Left renal cortex interstitium (tissue), 4 donors: ENCODE measurements around the gene AHNAK. TPM values are rescaled to one million over a fixed set of nuclear protein-coding genes. Genes with fewer than 3 reads are reported as not detected.
"Not testable (repeated sequence)": the region's sequence is repeated elsewhere in the genome, so short reads cannot be mapped to it uniquely, and the experiment has no call there.

Source experiments
- DNase-seq, 4 donors: peaks; one replicate each; pipeline ENCODE4 v3.0.0-alpha.2; 2013; ENCODE audit warnings: low read depth in 4 of 4, low spot score in 2 of 4, missing footprints in 1 of 4
- polyA plus RNA-seq, 4 donors: library from polyadenylated mRNA; unstranded; fragments of 120-200 nt; gene quantifications; one replicate each; pipeline ENCODE4 v1.2.1, GENCODE V29; 2013; ENCODE audit not compliant: insufficient read length in 4 of 4

AHNAK gene
- polyA plus RNA-seq, 4 donors: 182 to 215 (median 196) TPM

GRCh38 chr11:62471603-62472002 lies 75.0 kb downstream of the AHNAK start:
- DNase-seq: no peak

GRCh38 chr11:62468577-62468976 lies 78.0 kb downstream of the AHNAK start:
- DNase-seq: no peak

GRCh38 chr11:62466444-62466843 lies 80.2 kb downstream of the AHNAK start:
- DNase-seq: no peak

- no peak for DNase-seq
Measured at GRCh38 chr11:62464655-62465054, 82.0 kb downstream of the AHNAK start.

- no peak for DNase-seq
Measured at GRCh38 chr11:62463121-62463542, 83.5 kb downstream of the AHNAK start.

GRCh38 chr11:62462508-62462892 lies 84.1 kb downstream of the AHNAK start:
- no peak for DNase-seq

- DNase-seq: no peak
Measured at GRCh38 chr11:62461740-62462507, 84.7 kb downstream of the AHNAK start.

- no peak for DNase-seq
Measured at GRCh38 chr11:62459080-62459479, 87.5 kb downstream of the AHNAK start.

- no peak for DNase-seq
Measured at GRCh38 chr11:62458212-62459002, 88.2 kb downstream of the AHNAK start.

GRCh38 chr11:62457478-62457877 lies 89.1 kb downstream of the AHNAK start:
- no peak for DNase-seq

- no peak for DNase-seq
Measured at GRCh38 chr11:62456630-62457029, 90.0 kb downstream of the AHNAK start.

GRCh38 chr11:62452839-62453468 lies 93.7 kb downstream of the AHNAK start:
- no peak for DNase-seq

GRCh38 chr11:62452261-62452660 lies 94.3 kb downstream of the AHNAK start:
- DNase-seq: no peak

- no peak for DNase-seq
Measured at GRCh38 chr11:62451241-62451621, 95.4 kb downstream of the AHNAK start.

- DNase-seq: no peak
Measured at GRCh38 chr11:62450543-62451240, 95.9 kb downstream of the AHNAK start.

GRCh38 chr11:62449912-62450311 lies 96.7 kb downstream of the AHNAK start:
- not testable (repeated sequence) for DNase-seq

GRCh38 chr11:62449451-62449851 lies 97.2 kb downstream of the AHNAK start:
- no peak for DNase-seq

GRCh38 chr11:62446091-62446490 lies 100.5 kb downstream of the AHNAK start:
- DNase-seq: no peak

GRCh38 chr11:62445314-62445740 lies 101.3 kb downstream of the AHNAK start:
- no peak for DNase-seq

- DNase-seq: no peak
Measured at GRCh38 chr11:62444835-62445234, 101.8 kb downstream of the AHNAK start.
